ELR (cell line): Measurements from ENCODE around the gene FCAMR.

Experiments
- DNase-seq: peaks from one replicate; pipeline ENCODE4 v3.0.0-alpha.2; 2015; ENCODE audit warnings: low read depth

The FCAMR gene

GRCh38 chr1:206992790-206993189 lies 22.5 kb upstream of the FCAMR start:
- no peak for DNase-seq

- no peak for DNase-seq
Observed at GRCh38 chr1:206987873-206988272, 17.6 kb upstream of the FCAMR start.

- DNase-seq = no peak
Observed at GRCh38 chr1:206986885-206987284, 16.6 kb upstream of the FCAMR start.

- no peak for DNase-seq
Observed at GRCh38 chr1:206986402-206986801, 16.1 kb upstream of the FCAMR start.

- no peak for DNase-seq
Observed at GRCh38 chr1:206985162-206985749, 15.0 kb upstream of the FCAMR start.

GRCh38 chr1:206982216-206982615 lies 12.0 kb upstream of the FCAMR start:
- DNase-seq = peak; percentile 68

- DNase-seq = peak; percentile 56
Observed at GRCh38 chr1:206979379-206980043, 9.3 kb upstream of the FCAMR start.

- no peak for DNase-seq
Observed at GRCh38 chr1:206978259-206978658, 8.0 kb upstream of the FCAMR start.

GRCh38 chr1:206975306-206975705 lies 5.0 kb upstream of the FCAMR start:
- DNase-seq = no peak

GRCh38 chr1:206974140-206974539 lies 3.9 kb upstream of the FCAMR start:
- no peak for DNase-seq

DNA sequence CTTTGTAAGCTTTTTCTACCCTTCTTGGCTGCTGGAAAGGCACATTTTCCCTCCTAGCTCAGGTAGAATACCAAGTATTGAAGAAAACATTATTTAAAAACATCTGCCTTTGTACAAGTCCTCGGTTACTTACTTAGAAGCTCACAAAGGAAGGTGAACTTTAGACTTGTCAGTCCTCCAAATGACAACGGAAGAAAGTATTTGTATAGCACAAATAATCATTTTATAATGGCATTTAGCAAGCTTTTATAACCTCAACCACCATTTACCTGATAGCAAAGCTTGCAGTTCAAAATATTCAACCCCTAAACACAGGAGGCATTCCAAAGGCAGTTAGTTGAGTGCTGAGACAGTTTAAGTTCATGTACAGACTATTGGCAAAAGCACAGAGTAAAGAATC lies 2.5 kb upstream of the FCAMR start:
- no peak for DNase-seq

DNA sequence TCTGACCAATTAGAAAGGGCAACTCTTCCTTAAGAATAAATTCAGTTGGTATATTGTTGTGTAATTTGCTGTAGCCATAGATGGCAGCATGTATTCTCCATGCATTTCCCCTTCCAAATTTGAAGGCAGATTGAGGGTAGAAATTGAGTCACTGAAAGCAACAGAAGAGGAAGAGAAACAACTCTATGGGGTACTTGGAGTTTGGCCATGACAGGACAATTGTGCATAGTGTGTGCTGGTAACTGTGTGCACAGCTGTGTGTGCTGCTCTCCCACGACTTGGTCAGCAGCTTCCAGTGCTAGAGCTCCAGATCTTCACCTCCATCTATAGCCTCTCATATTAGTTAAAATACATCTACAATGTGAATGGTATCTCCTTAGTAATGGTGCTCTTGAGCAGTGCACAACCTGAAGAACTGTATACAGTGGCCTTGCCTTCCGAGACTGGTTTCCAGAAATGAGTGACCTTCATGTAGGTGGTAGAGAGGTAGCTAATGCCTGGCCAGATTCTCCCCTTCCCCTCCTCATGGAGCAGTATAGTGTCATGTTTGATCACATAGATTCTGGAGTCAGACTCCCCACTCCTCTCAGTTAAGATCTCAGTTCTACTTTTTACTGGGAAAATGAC lies 882 bp upstream of the FCAMR start:
- DNase-seq = no peak

- DNase-seq = no peak
Observed at GRCh38 chr1:206969090-206969489, 1.2 kb downstream of the FCAMR start.

- peak; percentile 35 for DNase-seq
Observed at GRCh38 chr1:206967096-206967849, 3.0 kb downstream of the FCAMR start.

DNA sequence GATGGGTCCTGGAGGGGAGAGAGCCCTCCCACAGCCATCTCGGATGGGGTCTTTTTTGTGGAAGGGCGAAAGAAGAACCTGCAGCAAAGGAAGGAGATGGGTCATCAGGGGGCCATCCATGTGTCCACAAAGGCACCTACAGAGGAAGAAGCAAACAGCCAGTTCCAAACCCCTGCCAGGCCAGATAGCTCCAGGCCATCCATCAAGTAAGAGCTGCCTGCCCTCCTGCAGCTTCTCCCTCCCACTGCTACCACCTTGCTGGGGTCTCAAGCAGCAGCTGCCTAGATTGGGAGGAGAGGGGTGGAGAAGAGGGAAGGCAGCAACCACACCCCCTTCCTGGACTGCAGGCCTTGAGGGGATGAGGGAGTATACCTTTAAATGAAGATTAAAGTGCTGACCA lies 4.5 kb downstream of the FCAMR start:
- no peak for DNase-seq

GRCh38 chr1:206963740-206964139 lies 6.5 kb downstream of the FCAMR start:
- DNase-seq = no peak

DNA sequence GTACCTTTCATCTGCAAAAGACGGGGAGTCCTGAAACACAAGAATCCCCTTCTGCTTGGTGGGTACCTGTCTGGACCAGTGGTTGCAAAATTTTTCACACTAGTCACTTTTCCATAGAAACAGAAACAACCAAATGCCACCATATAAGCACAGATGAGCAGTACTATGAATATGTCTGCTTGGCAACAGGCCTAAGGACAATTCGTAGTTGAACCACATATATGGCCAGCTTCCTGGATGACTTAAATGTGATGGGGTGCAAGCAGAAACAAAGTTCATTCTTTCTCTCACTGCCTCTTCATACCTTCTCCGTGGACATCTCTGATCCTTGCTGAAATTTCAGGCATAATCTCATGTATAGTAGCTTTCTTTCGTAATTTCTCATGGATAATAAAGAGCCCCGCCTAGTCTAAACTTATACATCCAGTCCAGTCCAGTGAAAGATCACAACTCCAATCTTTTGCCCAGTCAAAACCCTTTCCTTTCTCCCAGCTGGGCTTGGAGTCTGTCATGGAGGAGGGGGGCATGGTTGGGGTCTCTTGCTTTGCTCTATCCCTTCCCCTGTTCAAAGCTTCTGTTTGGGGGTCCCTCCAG lies 7.0 kb downstream of the FCAMR start:
- peak; percentile 11 for DNase-seq

DNA sequence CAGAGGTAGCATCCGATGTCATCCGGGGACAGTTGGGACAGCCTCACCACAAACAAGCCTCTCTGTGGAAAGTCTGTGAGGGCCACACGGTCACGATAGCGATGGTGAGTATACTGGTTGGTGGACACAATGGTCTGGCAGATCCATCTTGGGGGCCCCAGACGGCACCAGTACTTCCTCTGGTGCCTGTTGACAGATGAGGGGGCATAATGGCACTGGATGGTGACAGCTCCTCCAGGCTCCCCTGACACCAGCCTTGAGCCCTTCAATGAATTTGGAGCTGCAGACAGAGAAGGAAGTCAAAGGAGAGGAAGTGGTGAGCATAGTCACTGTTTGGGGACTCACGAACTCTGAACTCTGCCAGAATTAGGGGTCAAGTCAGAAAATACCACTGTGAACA lies 8.0 kb downstream of the FCAMR start:
- no peak for DNase-seq

DNA sequence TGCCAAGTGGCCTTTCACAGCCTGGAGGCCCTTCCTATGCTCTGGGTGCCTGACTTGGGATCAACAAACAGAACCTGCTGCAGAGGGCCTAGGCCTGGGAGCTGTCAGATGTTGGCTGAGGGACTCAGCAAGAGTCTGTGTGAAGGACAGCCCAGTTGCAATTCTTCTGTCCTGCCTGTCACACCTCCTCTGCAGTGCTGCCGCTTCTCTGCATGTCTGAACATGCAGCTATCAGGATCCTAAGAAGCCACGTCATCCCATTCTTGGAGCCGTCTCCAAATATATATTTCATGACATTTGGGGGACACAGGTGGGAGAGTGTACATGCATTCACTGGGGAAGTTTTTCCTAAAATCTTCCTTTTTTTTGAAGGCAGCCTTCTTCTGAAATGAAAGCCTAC lies 8.6 kb downstream of the FCAMR start:
- no peak for DNase-seq

- DNase-seq = no peak
Observed at GRCh38 chr1:206960676-206961386, 9.4 kb downstream of the FCAMR start.

DNA sequence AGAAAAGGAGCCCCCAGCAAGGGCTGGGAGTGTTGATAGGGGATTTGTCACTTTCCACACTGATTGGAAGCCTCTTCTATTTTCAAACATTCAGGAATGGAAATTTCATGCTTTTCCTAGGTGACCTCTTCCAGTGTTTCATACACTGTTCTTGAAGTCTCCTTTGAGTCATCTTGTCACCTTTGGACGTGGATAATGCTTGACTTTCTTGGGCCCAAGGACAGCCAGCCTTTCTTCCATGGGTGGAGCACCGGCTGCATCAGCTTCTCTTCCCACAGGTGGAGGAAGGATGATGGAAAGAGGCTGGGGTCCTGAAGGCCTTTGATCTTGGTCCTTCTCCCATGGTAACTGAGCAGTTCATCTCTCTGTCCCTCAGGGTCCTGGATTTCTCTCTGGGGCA lies 12.1 kb downstream of the FCAMR start:
- no peak for DNase-seq

GRCh38 chr1:206957639-206958038 lies 12.6 kb downstream of the FCAMR start:
- DNase-seq = no peak
